ENCODE results near the gene PDHB.
A peak's percentile ranks its signal among the peaks of the same experiment; 100 is the strongest.

The PDHB gene

GRCh38 chr3:58434990-58435389 is 1.4 kb upstream of the PDHB start:
- DNase-seq, result peak; percentile 91

- no peak for DNase-seq
Observed at GRCh38 chr3:58434511-58434910, 879 bp upstream of the PDHB start.

- no peak for DNase-seq
Observed at GRCh38 chr3:58434168-58434504, 504 bp upstream of the PDHB start.

GRCh38 chr3:58432905-58433304 is 727 bp downstream of the PDHB start:
- DNase-seq, result no peak

DNA sequence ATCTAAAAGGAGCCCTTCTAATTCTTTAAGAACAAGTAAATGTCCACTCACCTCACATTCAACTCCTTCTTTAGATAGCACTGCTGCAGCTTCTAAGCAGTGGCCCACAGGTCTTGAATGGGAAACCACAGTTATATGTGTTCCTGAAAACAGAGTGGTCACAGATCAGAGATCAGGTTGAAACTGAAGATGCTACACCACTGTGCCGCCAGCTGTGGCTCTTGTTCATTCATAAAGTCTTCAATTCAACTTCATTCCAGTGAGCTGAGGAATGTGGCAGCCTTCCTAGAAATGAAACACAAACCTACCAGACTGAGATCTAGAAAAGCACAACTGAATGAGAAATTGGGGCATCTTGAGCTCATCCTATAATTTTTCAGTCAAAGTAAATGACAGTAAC is 4.0 kb downstream of the PDHB start:
- no peak for DNase-seq

GRCh38 chr3:58427661-58428361 is 5.8 kb downstream of the PDHB start:
- DNase-seq, result no peak

DNA sequence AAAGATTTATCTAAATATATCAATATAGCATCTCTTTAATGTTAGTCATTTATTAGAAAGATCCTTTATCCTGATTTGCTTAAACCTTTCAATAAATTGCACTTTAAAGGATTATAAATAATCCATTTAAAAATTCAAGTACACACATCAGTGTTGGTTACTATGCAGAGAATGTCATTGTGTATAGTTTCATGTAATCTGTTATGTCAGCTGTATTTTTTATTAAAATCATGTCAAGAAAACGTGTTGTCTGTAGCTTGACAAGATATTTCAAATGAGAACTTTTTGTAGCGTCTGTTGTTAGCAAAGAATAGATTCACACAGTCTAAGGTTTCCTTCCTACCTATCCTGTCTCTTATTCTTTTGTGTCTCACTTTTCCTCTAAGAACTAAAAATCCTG is 7.8 kb downstream of the PDHB start:
- DNase-seq, result no peak

GRCh38 chr3:58424613-58425012 is 9.0 kb downstream of the PDHB start:
- no peak for DNase-seq

- no peak for DNase-seq
Observed at GRCh38 chr3:58422756-58423325, 10.8 kb downstream of the PDHB start.

DNA sequence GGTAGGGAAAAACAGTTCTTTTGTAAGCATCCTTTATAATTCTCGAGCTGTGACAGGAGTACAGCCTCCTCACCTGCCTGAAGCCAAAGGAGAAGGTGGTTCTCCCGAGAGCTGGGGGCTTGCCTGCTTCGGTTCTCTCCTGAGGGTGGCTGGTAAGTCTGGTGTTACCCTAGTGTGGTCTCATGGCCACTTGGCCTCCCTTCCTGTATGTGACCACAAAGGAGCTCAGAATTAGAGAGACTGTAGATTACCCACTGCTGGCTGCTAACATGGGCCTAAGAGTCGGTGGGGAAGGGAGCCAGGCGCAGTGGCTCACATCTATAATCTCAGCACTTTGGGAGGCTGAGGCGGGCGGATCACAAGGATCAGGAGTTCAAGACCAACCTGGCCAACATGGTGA is 12.6 kb downstream of the PDHB start:
- no peak for DNase-seq

DNA sequence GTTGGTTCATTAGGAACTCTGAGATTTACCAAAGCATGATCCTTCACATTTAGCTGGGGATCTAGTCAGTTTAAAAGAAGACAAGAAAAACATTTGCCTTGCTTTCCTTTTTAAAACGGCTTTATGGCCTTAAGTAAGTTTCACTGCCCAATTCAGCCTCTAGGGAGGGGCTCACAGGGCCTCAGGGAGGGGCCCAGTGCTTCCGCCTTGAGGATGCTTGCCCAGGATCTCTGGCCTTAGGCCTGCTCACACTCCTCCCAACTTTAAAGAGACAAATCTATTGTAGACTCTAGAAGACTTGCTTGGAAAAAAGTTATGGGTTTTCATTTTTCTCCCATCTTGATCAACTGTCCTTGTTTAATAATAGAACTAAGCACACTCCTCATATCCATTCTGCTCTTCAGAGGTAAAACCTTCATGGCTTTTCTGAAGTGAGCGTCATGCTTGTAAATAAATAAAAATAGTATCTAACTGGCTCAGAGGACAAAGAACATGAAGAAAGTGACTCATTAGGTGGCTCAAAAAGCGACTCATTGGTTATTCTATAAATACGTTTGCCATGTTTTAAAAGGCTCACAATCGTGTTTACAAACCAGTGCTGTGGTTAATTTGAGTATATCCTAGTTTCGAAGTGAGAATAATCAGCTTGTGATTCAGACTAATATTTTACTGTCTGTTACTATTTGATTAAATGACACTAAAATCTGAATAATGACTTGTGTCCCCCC is 13.7 kb downstream of the PDHB start:
- peak; percentile 31 for DNase-seq

GRCh38 chr3:58418227-58418626 is 15.4 kb downstream of the PDHB start:
- no peak for DNase-seq

GRCh38 chr3:58417075-58417474 is 16.6 kb downstream of the PDHB start:
- DNase-seq, result no peak

DNA sequence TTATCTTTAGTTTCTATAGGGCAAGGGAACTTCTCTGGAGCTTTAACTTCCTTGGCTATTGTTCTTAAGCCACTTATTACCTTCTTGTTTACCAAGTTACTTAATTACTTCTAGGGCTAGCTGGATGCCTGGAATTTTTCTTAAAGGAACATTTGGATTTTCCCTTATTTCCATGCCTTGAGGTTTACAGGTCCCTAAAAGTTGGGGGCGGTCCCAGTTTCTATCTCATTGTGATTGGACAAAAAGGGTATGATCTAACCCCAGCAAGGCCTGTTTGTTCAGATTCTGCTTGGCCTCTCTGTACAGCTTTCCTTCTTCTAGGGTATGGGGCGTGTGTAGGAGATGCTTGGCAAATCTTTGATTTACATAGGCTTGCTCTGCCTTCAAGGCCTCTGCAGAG is 17.4 kb downstream of the PDHB start:
- no peak for DNase-seq

GRCh38 chr3:58414538-58415197 is 19.0 kb downstream of the PDHB start:
- DNase-seq, result peak; percentile 64

DNA sequence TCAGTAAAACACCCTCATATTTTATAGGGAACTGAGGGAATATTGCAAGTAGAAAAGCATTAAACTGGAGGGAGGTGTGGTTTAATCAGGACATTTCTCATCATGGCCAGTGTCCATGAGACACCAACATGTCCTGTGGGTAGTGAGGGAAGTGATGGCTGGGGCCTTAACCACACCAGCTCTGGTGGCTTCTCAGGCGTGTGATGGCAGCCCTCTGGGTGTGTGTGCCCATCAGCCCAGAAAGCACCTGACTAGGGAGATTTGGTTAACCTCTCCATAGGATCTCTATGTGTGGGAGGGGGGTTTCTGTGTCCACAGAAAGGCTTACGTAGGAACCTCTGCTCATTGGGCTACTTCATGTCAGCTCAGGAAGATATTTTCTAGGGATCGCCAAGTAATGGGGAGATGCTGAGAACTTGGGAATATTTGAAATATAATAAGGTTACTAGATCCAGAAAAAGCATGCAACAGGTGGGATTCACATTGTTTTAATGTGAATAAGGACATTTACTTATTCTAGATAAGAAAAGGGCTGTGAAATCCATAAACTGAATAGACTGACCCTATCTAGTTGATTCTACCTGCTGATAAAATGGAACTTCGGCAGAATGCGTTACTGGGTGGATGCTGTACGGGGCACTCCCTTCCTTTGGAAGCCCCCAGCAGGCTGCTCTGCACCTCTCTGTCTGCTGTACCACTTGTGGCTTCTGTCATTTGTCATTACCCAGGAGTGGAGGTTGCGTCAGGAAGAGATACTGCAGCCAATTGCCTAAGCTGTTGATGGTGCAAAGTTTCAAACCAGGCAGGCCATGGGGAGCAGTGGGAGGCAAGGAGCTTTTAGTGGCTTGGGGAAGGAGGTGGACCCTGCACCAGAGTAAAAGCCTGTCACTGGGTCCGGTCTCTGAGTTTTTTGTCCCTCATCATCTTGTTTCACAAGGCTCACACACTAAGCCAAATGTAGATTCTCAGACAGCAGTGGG is 21.5 kb downstream of the PDHB start:
- no peak for DNase-seq

- DNase-seq, result peak; percentile 72
Observed at GRCh38 chr3:58411036-58411435, 22.6 kb downstream of the PDHB start.

GRCh38 chr3:58409663-58410062 is 24.0 kb downstream of the PDHB start:
- DNase-seq, result no peak

GRCh38 chr3:58408906-58409305 is 24.7 kb downstream of the PDHB start:
- DNase-seq, result no peak

- peak; percentile 68 for DNase-seq
Observed at GRCh38 chr3:58404396-58404795, 29.2 kb downstream of the PDHB start.

DNA sequence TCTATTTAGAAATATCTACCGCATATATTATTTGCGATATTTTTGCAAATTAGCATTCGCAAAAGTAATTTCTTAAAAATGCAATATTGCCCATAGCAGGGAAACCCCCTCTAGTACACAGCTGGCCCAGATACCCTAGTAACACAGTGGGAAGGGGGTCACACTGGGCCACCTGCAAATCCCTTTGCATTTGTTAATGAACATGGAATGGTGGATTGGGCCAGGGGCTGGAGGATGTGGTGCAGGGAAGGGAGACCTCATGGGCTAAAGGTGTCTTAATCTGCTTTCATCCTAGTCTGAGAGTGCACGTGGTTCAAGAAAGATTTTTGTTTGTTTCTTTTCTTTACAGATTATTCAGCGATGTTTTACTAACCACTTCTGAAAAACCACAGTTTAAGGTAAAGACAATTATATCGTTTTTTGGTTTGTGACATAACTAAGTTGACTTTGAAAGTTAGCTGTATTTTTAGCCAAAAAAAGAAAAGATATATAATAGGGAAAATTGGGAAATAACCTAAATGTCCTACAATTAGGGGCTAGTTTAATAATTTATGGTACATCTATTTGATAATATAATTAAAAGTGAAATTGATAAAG is 30.0 kb downstream of the PDHB start:
- no peak for DNase-seq

DNA sequence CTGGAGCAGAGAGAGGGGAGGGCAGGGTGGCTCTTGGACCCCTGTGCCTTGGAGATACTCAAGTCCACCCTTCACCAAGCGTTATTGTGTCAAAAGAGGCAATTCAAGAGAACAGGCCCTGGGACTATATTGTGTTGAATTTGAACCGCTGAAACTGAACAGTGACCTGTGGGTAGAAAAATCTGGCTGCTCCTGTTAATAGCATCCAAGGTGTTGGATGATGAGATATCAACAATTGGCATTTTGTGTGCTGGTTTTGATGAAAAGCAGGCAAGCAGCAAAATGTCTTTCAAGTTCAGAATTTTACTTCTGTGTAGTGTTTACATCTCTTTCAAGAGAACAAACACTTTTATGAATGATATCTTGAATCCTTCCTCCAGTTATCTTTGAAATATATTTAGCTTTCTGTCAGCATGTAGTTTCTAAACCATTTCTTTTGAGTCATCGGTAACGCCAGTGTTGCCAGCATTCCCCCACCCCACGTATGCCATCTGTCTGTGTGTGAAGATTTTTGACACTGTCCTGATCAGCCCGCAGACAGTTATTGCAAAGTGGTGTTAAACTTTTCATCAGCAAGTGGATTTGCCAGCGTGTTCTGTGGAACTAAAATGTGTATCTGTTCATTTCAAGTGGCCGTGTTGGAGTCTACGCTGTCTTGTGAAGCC is 34.8 kb downstream of the PDHB start:
- no peak for DNase-seq

Data from EL (cell line).